Stimulated activated CD4-positive, alpha-beta T cell treated with anti-CD3 and anti-CD28 coated beads, Interleukin-2, amount 100 ng/mL, for 4 hours (primary cell): Measurements from ENCODE around the gene DDX10.

Experiments
- DNase-seq: peaks from one replicate; pipeline ENCODE4 v3.0.0-alpha.2; 2020; ENCODE audit warnings: low read depth

Gene DDX10

GRCh38 chr11:108983636-108984420 lies 319.0 kb downstream of the DDX10 start:
- no peak for DNase-seq

GRCh38 chr11:108984523-108984922 lies 319.7 kb downstream of the DDX10 start:
- DNase-seq = no peak

DNA sequence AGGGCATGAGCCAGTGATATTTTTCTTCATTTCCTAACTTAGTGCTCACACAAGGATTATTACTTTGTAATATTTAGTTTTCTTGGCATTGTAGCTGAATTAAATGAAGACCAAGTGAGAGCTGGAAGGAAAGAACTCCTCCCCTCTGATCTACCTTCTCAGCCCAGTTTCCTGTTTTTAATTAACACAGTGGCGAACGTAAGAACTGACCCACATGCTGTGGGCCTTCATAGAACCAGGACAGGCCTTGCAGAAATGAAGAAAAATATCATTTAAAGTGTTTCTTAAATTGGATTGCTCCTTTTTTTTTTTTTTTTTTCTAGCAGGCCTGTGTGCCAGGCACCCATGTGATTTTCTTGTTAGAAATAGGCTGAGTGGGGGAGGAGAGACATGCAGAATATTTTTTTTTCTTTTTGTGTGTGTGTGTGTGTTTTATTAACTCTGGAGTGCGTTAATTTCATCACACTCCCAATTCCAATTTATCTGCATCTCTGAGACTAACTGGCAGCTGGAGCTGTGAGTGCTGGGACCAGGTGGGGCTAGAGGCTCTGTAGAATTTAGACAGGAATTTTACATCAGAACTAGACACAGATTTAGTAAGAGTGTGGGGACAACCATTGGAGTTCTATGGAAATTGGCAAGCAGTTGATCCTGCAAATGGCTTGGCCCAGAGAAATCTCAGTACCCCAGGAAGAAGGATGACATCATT lies 320.5 kb downstream of the DDX10 start:
- no peak for DNase-seq

DNA sequence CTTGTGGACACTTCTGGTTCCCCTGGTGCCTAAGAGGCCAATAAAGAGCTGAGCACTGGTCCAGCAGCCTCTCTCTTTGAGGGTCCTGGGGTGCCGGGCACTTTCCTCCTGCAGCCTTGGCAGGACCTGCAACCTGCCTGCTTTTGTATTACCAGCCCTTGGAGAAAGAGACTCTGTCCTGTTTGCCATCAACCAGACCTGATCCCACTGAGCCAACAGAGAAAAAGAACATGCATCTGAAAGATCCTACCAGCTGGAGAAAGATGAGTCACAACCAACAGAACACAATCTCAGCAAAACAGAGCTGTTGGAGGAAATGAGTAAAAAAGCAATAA lies 321.0 kb downstream of the DDX10 start:
- no peak for DNase-seq
